GM19240 (cell line): ENCODE measurements around the gene LYL1.

Experiments used
- DNase-seq: peaks from one replicate; pipeline ENCODE4 v3.0.0; 2011; ENCODE audit warnings: low spot score; ENCODE audit not compliant: insufficient read length

LYL1 gene

DNA sequence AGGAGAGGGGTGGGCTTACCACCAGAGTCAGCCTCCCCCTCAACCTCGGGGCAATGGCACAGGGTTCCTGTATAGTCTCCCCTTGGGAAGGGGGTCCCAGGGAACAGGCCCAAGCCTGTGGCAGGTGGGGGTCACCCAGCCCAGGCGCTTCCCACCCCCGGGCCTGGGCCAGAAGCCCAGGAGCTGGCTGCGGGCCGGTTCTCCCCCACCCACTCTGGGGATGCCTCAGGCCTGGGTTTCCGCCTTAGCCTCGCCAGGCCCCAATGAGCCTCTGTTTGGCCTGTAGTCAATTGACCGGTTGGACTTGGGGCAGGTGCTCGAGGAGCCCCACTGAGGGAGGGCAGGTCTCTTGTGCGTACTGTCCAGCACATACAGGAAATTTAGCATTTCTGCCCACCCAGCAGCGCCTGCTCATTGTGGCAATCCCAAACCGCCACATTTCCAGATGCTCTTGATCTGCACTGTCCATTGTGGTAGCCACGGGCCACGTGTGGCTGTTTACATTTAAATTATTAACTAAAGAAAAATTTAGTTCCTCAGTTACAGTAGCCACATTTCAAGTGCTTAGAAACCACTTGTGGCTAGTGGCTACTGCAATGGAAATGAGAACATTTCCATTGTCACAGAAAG lies 9.9 kb downstream of the LYL1 start:
- DNase-seq, result no peak

DNA sequence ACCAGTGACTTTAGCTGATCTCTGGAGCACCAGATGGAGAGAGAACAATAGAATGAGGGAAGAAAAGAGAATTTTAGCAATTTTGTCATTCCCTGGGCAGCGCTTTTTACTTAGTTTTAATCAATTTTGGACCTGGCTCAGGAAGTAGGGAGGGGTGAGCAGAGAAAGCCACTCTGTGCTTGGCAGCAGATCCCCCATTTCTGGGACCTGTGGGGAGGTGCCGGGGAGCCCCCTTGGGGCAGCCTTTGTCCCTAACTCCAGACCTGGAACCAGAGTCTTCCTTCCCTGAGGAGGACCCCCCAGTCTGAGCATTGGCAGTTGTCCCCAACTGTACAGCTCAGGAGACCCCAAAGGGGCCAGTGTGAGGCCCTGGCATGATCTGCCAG lies 10.5 kb downstream of the LYL1 start:
- no peak for DNase-seq

DNA sequence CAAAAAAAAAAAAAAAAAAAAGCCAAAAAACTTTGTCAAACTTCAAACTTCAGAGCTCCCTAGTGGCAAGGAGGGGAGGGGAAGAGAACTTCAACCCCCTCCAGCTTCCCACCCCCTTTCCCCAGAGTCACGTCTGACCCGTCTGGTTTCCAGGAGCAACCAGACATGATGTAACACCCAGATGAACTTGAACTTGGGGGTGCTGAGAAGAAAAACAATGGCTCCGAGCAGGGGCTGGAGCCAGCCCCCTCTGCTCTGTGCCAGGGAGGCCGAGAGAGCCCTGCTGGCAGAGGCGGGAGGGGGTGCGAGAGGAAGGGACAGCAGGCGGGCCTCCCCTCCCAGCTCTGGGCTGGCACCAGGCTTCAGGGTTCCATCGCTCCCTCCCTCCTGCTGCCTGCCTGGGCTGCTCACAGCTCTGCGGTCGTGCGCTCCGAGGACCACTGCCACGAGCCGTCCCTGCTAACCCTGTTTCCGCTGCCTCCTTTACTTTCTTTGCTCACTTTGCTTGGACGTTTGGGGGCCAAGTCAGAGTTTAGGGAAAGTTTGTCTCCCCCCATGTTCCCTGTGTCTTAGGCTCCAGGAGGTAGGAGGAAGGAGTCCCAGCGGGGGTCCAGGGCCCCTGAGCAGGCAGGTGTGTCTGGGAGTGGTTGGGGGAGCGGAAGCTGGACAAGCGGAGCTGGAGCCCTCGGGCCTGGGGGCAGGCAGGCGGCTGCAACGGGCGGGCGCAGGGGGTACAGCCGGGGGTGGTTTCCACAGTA lies 11.1 kb downstream of the LYL1 start:
- DNase-seq, result no peak

- DNase-seq, result no peak
These were observed 12.0 kb downstream of the LYL1 start for GRCh38 chr19:13090511-13091231.

GRCh38 chr19:13089857-13090507 lies 12.7 kb downstream of the LYL1 start:
- no peak for DNase-seq

DNA sequence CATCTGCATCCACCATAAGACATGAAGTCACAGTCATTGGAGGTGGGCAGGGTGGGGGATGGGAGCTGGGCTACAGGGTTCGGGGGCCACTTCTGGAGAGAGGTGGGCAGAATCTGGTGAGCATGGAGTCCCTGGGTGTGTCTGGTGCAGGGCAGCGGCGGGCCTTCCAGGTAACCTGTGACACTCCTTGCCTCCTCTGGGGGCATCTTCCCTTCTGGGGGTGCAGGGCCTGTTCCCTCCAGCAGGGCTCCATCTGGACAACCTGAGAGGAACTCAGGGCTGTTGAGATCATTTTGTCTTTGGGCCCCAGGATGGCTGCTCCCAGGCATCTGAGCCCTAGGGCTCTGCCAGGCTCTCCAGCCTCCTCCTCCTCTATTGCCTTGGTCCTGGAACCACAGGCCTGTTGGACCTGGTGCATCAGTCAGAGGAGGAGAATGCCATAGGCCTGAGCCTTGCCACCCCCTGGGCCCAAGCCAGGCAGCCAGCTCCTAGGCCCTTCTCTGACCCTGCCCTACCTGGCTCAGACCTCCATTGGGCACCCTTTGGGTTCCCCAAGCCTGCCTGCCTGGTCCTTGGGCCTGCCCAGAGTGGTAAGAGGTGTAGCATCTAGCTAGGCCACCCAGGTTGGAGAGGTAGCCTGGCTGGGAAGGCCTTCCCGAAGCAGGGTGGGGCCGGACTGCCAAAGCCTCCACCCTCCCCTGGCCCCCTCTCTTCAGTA lies 13.4 kb downstream of the LYL1 start:
- no peak for DNase-seq

DNA sequence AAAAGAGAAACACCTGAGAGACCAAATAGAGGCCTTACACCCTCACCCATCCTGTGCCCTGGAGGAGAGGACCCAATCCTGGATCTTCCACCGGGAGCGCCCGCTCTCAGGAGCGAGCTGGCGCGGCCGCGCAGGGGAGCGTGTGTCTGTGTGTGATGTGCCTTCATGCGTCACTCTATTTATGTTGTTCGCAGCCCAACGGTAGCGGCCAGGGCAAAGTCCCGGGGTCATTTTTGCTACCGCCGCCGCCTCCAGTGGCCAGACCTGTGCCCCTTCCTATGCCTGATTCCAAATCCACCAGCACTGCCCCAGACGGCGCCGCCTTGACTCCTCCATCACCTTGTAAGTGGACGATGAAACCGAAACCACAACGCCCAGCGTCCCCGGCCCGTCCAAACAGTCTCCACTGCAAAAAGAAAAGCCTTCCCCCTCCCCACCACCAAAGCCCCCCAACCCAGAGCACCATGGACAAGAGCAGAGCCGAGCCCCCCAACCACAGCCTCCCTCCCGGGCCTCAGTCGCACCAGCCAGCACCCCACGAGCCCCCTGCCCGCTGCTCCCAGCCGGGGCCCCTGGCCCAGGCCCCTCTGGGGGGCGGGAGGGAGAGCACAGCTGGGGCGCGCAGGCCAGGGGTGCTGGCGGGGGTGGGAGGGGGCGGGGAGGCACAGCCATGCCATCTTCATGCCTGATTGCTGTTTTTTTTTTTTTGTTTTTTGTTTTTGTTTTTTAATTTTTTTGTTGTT lies 14.7 kb downstream of the LYL1 start:
- DNase-seq, result no peak

- DNase-seq, result no peak
These were observed 15.4 kb downstream of the LYL1 start for GRCh38 chr19:13087295-13087694.

DNA sequence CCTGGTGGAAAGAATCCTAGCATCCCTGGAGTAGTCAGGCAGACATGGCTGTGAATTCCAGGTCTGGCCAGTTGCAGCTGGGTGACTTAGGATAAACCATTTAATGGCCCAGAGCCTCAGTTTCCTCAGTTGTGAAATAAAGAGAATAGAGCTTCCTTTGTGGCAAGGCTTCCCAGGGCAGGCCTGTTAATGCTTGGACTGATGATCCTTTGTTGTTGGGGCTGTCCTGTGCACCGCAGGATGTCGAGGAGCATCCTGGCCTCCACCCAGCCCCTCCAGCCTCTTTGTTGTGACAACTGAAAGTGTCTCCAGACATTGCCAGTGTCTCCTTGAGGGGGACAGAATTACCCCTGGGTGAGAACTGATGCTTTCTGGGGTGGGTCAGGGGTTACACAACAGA lies 16.3 kb downstream of the LYL1 start:
- no peak for DNase-seq

GRCh38 chr19:13085666-13086065 lies 17.0 kb downstream of the LYL1 start:
- DNase-seq, result no peak

GRCh38 chr19:13083627-13084026 lies 19.0 kb downstream of the LYL1 start:
- DNase-seq, result no peak

DNA sequence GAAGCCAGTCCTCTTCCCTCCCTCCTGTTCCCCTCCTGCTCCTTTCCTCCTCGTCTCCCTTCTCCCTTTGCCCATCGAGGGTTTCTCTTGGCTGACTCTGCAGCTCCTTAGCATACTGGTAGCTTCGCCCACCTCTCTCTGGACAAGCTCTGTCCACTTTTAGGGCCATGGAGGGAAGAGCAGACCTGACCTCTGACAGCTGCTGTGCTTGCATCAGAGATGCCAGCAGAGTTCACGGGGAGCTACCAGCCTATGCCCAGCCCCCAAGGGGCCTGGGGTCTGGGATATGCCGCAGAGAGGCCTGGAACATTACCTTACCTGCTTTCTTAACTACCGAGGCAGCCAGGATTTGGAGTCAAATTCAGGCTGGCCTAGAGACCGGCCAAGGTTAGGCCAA lies 19.7 kb downstream of the LYL1 start:
- DNase-seq, result no peak

DNA sequence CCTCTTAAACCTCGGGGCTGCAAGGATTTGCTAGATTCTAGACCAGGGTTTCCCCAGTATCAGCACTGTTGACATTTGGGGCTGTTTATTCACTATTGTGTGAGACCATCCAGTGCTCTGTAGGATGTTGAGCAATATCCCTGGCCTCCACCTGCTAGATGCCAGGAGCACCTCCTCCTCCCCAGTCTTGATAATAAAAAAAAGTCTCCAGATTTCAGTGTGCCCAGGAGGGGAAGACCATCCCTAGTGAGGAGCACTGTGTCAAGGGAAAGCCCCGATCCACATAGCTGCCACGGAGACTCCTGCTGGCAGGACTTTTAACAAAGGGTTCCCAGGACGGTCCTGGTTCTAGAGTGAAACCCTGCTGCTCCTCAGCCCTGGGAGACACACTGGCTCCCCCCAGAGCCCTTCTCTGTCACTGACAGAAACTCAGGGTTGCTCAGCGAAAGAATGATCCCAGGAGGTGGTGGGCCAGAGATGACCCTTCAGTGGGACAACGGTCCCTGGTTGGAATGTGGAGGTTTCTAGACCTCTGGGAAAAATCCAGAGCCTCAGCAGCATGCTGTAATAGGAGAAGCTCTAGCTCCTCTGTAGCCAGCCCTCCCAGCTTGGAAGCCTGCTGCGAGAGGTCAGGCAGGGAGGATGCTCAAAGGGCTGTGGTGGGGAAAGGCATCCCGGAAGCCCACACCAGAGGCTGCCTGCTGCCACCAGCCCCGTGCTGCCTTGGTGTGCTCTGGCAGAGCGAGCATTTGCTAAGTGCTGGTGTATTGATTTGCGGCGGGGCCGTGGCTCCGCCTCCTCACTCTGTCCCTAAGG lies 20.3 kb downstream of the LYL1 start:
- no peak for DNase-seq

- DNase-seq, result no peak
These were observed 23.1 kb downstream of the LYL1 start for GRCh38 chr19:13079542-13079986.

- DNase-seq, result no peak
These were observed 23.6 kb downstream of the LYL1 start for GRCh38 chr19:13078897-13079541.

GRCh38 chr19:13078381-13078780 lies 24.3 kb downstream of the LYL1 start:
- no peak for DNase-seq

GRCh38 chr19:13077240-13077639 lies 25.4 kb downstream of the LYL1 start:
- no peak for DNase-seq

DNA sequence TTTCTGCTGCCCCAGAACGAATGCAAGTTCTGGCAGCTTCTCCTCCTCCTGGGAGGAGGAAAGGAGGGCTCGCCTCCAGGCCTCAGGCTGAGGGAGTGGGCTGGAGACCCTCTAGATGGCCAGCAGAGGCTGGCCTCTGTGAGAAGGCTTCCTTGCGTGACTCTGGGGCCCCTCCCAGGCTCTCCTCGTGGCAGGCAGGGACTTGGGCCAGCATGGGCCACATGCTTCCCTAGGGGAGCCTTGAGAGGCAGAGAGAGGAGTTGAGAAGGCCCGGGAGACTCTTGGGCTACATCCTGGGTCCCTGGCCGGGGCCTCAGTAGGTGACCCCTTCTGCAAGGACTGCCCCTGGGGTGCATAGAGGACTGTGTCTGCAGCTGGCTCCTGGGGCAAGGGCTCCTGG lies 25.9 kb downstream of the LYL1 start:
- DNase-seq, result no peak

- no peak for DNase-seq
These were observed 26.3 kb downstream of the LYL1 start for GRCh38 chr19:13076320-13076719.
